Smooth muscle cell of the umbilical artery (primary cell): ENCODE results near the gene GOLGA8A. TPM values are rescaled to one million over a fixed set of nuclear protein-coding genes. Genes with fewer than 3 reads are reported as not detected.

Experiments used
- total RNA-seq: library from RNA; depleted of rRNA; stranded (reverse); fragments of >200 nt; gene quantifications from 2 replicates; pipeline ENCODE4 v1.2.3, GENCODE V29; 2014

The GOLGA8A gene, protein sequence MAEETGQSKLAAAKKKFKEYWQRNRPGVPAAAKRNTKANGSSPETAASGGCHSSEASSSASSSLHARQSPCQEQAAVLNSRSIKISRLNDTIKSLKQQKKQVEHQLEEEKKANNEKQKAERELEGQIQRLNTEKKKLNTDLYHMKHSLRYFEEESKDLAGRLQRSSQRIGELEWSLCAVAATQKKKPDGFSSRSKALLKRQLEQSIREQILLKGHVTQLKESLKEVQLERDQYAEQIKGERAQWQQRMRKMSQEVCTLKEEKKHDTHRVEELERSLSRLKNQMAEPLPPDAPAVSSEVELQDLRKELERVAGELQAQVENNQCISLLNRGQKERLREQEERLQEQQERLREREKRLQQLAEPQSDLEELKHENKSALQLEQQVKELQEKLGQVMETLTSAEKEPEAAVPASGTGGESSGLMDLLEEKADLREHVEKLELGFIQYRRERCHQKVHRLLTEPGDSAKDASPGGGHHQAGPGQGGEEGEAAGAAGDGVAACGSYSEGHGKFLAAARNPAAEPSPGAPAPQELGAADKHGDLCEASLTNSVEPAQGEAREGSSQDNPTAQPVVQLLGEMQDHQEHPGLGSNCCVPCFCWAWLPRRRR
- total RNA-seq = 23.2 and 37.8 TPM in 2 replicates

GRCh38 chr15:34437687-34438086 is at the start of gene GOLGA8A:
Gene GOLGA8A, minus strand, starts transcription at chr15:34437808. Its CDS starts 48,117 bp downstream, at chr15:34389691.

Other genes with a start within 250 kb of the GOLGA8A start
- gene KATNBL1, start 227.7 kb downstream of the GOLGA8A start, total RNA-seq = 56.1 and 56.4 TPM in 2 replicates
- 107 and 183 TPM in 2 replicates for gene EMC4, start 212.8 kb downstream of the GOLGA8A start, total RNA-seq
- gene SLC12A6, start 100.0 kb downstream of the GOLGA8A start, total RNA-seq = 12.3 and 12.8 TPM in 2 replicates
- gene NOP10, start 94.7 kb downstream of the GOLGA8A start, total RNA-seq = 116 and 182 TPM in 2 replicates
- 0.05 TPM in 1 of 2 replicates, not detected in the other for gene NUTM1, start 94.5 kb downstream of the GOLGA8A start, total RNA-seq
- 5.0 and 16.5 TPM in 2 replicates for gene LPCAT4, start 70.6 kb downstream of the GOLGA8A start, total RNA-seq
- gene GOLGA8B, start 145.8 kb upstream of the GOLGA8A start, total RNA-seq = 41.1 and 46.6 TPM in 2 replicates